GM12891 (cell line): ENCODE measurements around the gene HSD17B12.

Source experiments
- POLR2A ChIP-seq: IDR thresholded peaks from 2 replicates; pipeline ENCODE4 v1.6.1; 2011; ENCODE audit warnings: low read depth, low read length, control low read depth
- POLR2AphosphoS5 ChIP-seq: IDR thresholded peaks from 2 replicates; pipeline ENCODE4 v1.6.1; 2011; ENCODE audit warnings: low read depth, low read length, control low read depth

GRCh38 chr11:43802509-43802908 is 122.0 kb downstream of the HSD17B12 start:
- TF ChIP-seq POLR2A (no peak), POLR2AphosphoS5 (no peak)
